SK-N-SH treated with all-trans-retinoic acid at 6 μM for 48 hours (cell line): ENCODE data around the gene ALOX12.
"Not testable (repeated sequence)": the region's sequence is repeated elsewhere in the genome, so short reads cannot be mapped to it uniquely, and the experiment has no call there.

Experiments used
- ATAC-seq: fragments of 200-7000 bp; cut with Tn5 transposase; 3 replicates; pipeline ENCODE4 v1.9.1; 2020; ENCODE audit warnings: mild to moderate bottlenecking, moderate library complexity
- ARNTL ChIP-seq: fragments of 450-650 bp; formaldehyde crosslinking; IDR thresholded peaks from 2 replicates; pipeline ENCODE4 v1.5.0; 2020; ENCODE audit warnings: low read depth, mild to moderate bottlenecking, moderate library complexity, borderline replicate concordance
- BACH2 ChIP-seq: fragments of 250-450 bp; sonication (Bioruptor Pico); IDR thresholded peaks from 2 replicates; pipeline ENCODE4 v1.9.0; 2021; ENCODE audit warnings: mild to moderate bottlenecking, borderline replicate concordance
- CSDC2 ChIP-seq: fragments of 250-450 bp; sonication (Bioruptor Pico); IDR thresholded peaks from 2 replicates; pipeline ENCODE4 v1.5.0; 2020; ENCODE audit warnings: mild to moderate bottlenecking, moderate library complexity
- CSRNP3 ChIP-seq: fragments of 250-450 bp; sonication (Bioruptor Pico); IDR thresholded peaks from 2 replicates; pipeline ENCODE4 v1.5.1; 2021; ENCODE audit warnings: mild to moderate bottlenecking, moderate library complexity
- ESRRG ChIP-seq: fragments of 250-450 bp; sonication (Bioruptor Pico); IDR thresholded peaks from 2 replicates; pipeline ENCODE4 v1.6.1; 2021; ENCODE audit warnings: mild to moderate bottlenecking
- ISL1 ChIP-seq: fragments of 250-450 bp; sonication (Bioruptor Pico); IDR thresholded peaks from 2 replicates; pipeline ENCODE4 v2.1.2; 2022; ENCODE audit warnings: mild to moderate bottlenecking, moderate library complexity
- OSR1 ChIP-seq: fragments of 250-450 bp; sonication (Bioruptor Pico); IDR thresholded peaks from 2 replicates; pipeline ENCODE4 v1.8.0; 2022; ENCODE audit warnings: moderate library complexity, mild to moderate bottlenecking, inconsistent platforms
- PATZ1 ChIP-seq: fragments of 250-450 bp; sonication (Bioruptor Pico); IDR thresholded peaks from 2 replicates; pipeline ENCODE4 v1.8.0; 2020; ENCODE audit warnings: mild to moderate bottlenecking, moderate library complexity, borderline replicate concordance
- POU6F1 ChIP-seq: fragments of 250-450 bp; sonication (Bioruptor Pico); IDR thresholded peaks from 2 replicates; pipeline ENCODE4 v1.8.0; 2021; ENCODE audit warnings: low read depth, mild to moderate bottlenecking, moderate library complexity, borderline replicate concordance
- PPARA ChIP-seq: fragments of 250-450 bp; sonication (Bioruptor Pico); IDR thresholded peaks from 2 replicates; pipeline ENCODE4 v1.5.0; 2020; ENCODE audit warnings: mild to moderate bottlenecking, borderline replicate concordance
- RARB ChIP-seq: fragments of 250-450 bp; sonication (Bioruptor Pico); IDR thresholded peaks from 2 replicates; pipeline ENCODE4 v1.8.0; 2021; ENCODE audit warnings: mild to moderate bottlenecking, moderate library complexity
- SNAI2 ChIP-seq: fragments of 250-450 bp; sonication (Bioruptor Pico); IDR thresholded peaks from 2 replicates; pipeline ENCODE4 v1.5.0; 2020; ENCODE audit warnings: mild to moderate bottlenecking, moderate library complexity
- TCF4 ChIP-seq: fragments of 250-450 bp; sonication (Bioruptor Pico); IDR thresholded peaks from 2 replicates; pipeline ENCODE4 v1.8.0; 2021; ENCODE audit warnings: mild to moderate bottlenecking, moderate library complexity, borderline replicate concordance
- TOX ChIP-seq: fragments of 250-450 bp; sonication (Bioruptor Pico); IDR thresholded peaks from 2 replicates; pipeline ENCODE4 v1.8.0; 2021; ENCODE audit warnings: mild to moderate bottlenecking, moderate library complexity, borderline replicate concordance
- TSHZ2 ChIP-seq: fragments of 250-450 bp; sonication (Bioruptor Pico); IDR thresholded peaks from 2 replicates; pipeline ENCODE4 v1.5.0; 2020; ENCODE audit warnings: mild to moderate bottlenecking, moderate library complexity
- ZC3H10 ChIP-seq: fragments of 250-450 bp; sonication (Bioruptor Pico); IDR thresholded peaks from 2 replicates; pipeline ENCODE4 v1.5.1; 2021; ENCODE audit warnings: mild to moderate bottlenecking, moderate library complexity
- ZFP3 ChIP-seq: fragments of 250-450 bp; sonication (Bioruptor Pico); IDR thresholded peaks from 2 replicates; pipeline ENCODE4 v1.5.0; 2020; ENCODE audit warnings: mild to moderate bottlenecking, moderate library complexity
- ZFP30 ChIP-seq: fragments of 450-650 bp; formaldehyde crosslinking; IDR thresholded peaks from 2 replicates; pipeline ENCODE4 v1.5.0; 2022; ENCODE audit warnings: mild to moderate bottlenecking, moderate library complexity
- ZNF565 ChIP-seq: fragments of 450-650 bp; formaldehyde crosslinking; conservative IDR thresholded peaks from 2 replicates; pipeline ENCODE4 v1.5.0; 2020; ENCODE audit warnings: low read depth, mild to moderate bottlenecking, moderate library complexity
- ZNF70 ChIP-seq: fragments of 450-650 bp; formaldehyde crosslinking; IDR thresholded peaks from 2 replicates; pipeline ENCODE4 v1.5.0; 2020; ENCODE audit warnings: mild to moderate bottlenecking, moderate library complexity
- ZNF8 ChIP-seq: fragments of 450-650 bp; formaldehyde crosslinking; IDR thresholded peaks from 2 replicates; pipeline ENCODE4 v1.5.0; 2020; ENCODE audit warnings: mild to moderate bottlenecking, moderate library complexity

The ALOX12 gene

GRCh38 chr17:6986676-6987075 lies 9.2 kb upstream of the ALOX12 start:
- ATAC-seq, result no peak
- TF ChIP-seq TOX (CRISPR knock-in tag) (no peak), PPARA (CRISPR knock-in tag) (no peak), ZC3H10 (CRISPR knock-in tag) (no peak), RARB (no peak), ZNF70 (CRISPR knock-in tag) (no peak), OSR1 (CRISPR knock-in tag) (no peak), ESRRG (no peak), ZNF565 (CRISPR knock-in tag) (no peak), ZNF8 (CRISPR knock-in tag) (no peak), POU6F1 (no peak), SNAI2 (CRISPR knock-in tag) (no peak), TCF4 (CRISPR knock-in tag) (no peak), ZFP3 (CRISPR knock-in tag) (no peak), PATZ1 (CRISPR knock-in tag) (no peak), TSHZ2 (CRISPR knock-in tag) (no peak)

- no peak for ATAC-seq
- TF ChIP-seq ZFP30, result no peak
- no peak for TF ChIP-seq ZFP3 (CRISPR knock-in tag)
- no peak for TF ChIP-seq CSRNP3 (CRISPR knock-in tag)
- TF ChIP-seq ZNF70 (CRISPR knock-in tag), result no peak
- no peak for TF ChIP-seq BACH2 (CRISPR knock-in tag)
Observed at GRCh38 chr17:6989779-6990178, 6.1 kb upstream of the ALOX12 start.

GRCh38 chr17:6993613-6994056 lies 2.2 kb upstream of the ALOX12 start:
- ATAC-seq, result not testable (repeated sequence)

GRCh38 chr17:6994118-6994598 lies 1.7 kb upstream of the ALOX12 start:
- TF ChIP-seq ZNF565 (CRISPR knock-in tag), result no peak
- TF ChIP-seq ZNF8 (CRISPR knock-in tag), result no peak
- TF ChIP-seq ZC3H10 (CRISPR knock-in tag), result no peak
- TF ChIP-seq BACH2 (CRISPR knock-in tag), result no peak
- TF ChIP-seq ISL1 (CRISPR knock-in tag), result no peak
- no peak for TF ChIP-seq POU6F1
- no peak for TF ChIP-seq CSDC2 (CRISPR knock-in tag)
- no peak for TF ChIP-seq ARNTL (CRISPR knock-in tag)
- no peak for ATAC-seq
